ENCODE measurements around the gene KLHL36. TPM values are rescaled to one million over a fixed set of nuclear protein-coding genes. Genes with fewer than 3 reads are reported as not detected.
"Not testable (repeated sequence)": the region's sequence is repeated elsewhere in the genome, so short reads cannot be mapped to it uniquely, and the experiment has no call there.

KLHL36 gene
- total and polyA plus RNA-seq, 12 donors: 14.7 to 77.9 (median 55.3) TPM

DNA sequence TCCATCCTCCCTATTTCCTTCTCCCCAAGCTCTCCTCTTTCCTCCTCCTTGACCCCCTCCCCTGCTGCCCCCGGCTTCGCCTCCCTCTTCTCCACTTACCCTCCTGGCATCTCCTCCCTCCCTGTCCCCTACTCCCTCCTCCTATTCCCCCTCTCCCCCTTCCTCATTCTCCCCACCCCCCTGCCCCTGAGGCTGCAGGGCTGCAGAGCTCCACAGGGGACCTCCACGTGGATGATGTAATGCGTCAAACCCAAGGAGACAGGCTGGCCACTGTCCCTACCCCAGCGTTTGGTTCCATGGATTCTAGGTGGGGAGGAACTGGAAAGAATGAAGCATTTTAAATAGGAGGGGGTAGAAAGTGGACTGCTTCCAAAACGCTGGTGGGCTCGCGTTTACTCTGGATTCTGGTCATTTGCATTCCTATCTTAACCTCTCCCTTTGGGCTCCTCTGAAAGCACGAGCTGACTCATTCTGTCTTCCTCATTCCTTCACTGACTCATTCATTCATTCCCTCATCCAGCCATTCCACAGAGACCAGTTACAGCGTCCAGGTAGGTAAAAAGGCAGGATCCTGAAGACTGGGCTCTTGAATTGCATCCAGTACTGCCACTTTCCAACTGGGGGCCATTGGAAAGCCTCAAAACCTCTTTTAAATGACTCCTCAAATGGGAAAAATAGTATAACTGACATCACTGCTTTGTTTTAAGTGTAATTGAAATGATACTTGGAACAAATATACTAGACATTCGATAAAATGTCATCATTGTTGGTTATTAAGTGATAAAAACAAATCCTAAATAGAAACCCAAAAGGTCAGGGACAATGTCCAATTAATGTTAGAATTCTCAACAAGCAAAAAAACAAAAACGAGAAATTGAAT lies 29.5 kb upstream of the KLHL36 start:
- intact Hi-C loops (cut with DNase I): loop anchor here in 3 of 10 donors (5.0 to 10.0 kb wide), 3 partner anchors 92 to 334 kb away; no protein-coding TSS in a partner anchor
- no peak for TF ChIP-seq CTCF (IDR thresholded peaks at IDR 0.05)
- Histone ChIP-seq H3K4me1 (peaks cover 3 to 57% (median 16%) of the 10 kb centered on the region in 9 donors), H3K27me3 (peaks cover 0 to 16% (median 0%) of the 10 kb centered on the region in 7 donors), H3K27ac (peak overlapping the region in 2 of 10 donors; percentile 20 to 58), H3K36me3 (peaks cover 0 to 14% (median 0%) of the 10 kb centered on the region in 9 donors), H3K9me3 (no peaks in the 10 kb centered on the region), H3K4me3 (peak overlapping the region in 1 of 10 donors; percentile 25)
- no peak for DNase-seq
- WGBS, 2 donors: 22 to 25% methylated on average over 12 of the region's 12 CpGs
- ATAC-seq: peak in 2 of 8 donors; percentile 10 to 48

- H3K4me3 ChIP-seq, H3K36me3 ChIP-seq, DNase-seq, ATAC-seq, H3K27ac ChIP-seq, H3K27me3 ChIP-seq, H3K9me3 ChIP-seq: not testable (repeated sequence)
- WGBS, 2 donors: 80 to 83% methylated on average over 10 of the region's 10 CpGs
- H3K4me1 ChIP-seq: peaks cover 3 to 36% (median 13%) of the 10 kb centered on the region in 9 donors
- intact Hi-C loops (cut with DNase I): loop anchor here in 6 of 10 donors (1.0 to 5.0 kb wide), 6 partner anchors 106 to 121 kb away; no protein-coding TSS in a partner anchor
Measured at GRCh38 chr16:84620913-84621312, 27.4 kb upstream of the KLHL36 start.

DNA sequence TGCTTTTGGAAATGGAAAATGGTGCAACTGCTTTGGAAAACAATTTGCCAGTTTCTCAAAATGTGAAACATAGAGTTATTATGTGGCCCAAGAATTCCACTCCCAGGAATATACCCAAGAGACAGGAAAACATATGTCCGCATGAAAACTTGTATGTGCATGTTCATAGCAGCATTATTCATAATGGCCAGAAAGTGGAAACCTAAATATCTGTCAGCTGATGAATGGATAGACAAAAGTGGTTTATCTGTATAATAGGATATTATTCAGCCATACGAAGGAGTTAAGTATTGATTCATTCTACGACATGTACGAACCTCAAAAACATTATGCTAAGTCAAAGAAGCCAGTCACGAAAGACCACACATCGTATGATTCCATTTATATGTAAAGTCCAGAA lies 22.8 kb upstream of the KLHL36 start:
- no peak for TF ChIP-seq CTCF (IDR thresholded peaks at IDR 0.05)
- Histone ChIP-seq H3K9me3 (no peaks in the 10 kb centered on the region), H3K4me1 (peaks cover 0 to 8% (median 0%) of the 10 kb centered on the region in 9 donors), H3K27me3 (no peaks in the 10 kb centered on the region), H3K36me3 (no peaks in the 10 kb centered on the region), H3K4me3 (no peak overlapping the region), H3K27ac (no peak overlapping the region)
- DNase-seq: no peak
- WGBS, 2 donors: 93 to 96% methylated on average over 6 of the region's 6 CpGs
- intact Hi-C loops (cut with DNase I): no loop called here
- ATAC-seq: no peak

GRCh38 chr16:84628226-84628731 lies 20.0 kb upstream of the KLHL36 start:
- no peak for TF ChIP-seq CTCF (IDR thresholded peaks at IDR 0.05)
- no peak overlapping the region for H3K27ac ChIP-seq
- intact Hi-C loops (cut with DNase I): no loop called here
- DNase-seq (no peak), ATAC-seq (no peak)
- peaks cover 0 to 17% (median 4%) of the 10 kb centered on the region in 9 donors for H3K4me1 ChIP-seq
- H3K9me3 ChIP-seq: no peaks in the 10 kb centered on the region
- no peaks in the 10 kb centered on the region for H3K27me3 ChIP-seq
- no peaks in the 10 kb centered on the region for H3K36me3 ChIP-seq
- no peak overlapping the region for H3K4me3 ChIP-seq
- 63 to 66% methylated on average over 7 of the region's 7 CpGs for WGBS, 2 donors
